Measurements from ENCODE around the gene EIF3I. TPM values are rescaled to one million over a fixed set of nuclear protein-coding genes. Genes with fewer than 3 reads are reported as not detected.

The EIF3I gene
- total and polyA plus RNA-seq, 2 of the 13 experiments (the other 11 are each of a cell fraction or from before 2014, with no cell fraction given) = 210 to 223 TPM

- TF ChIP-seq ZBTB4 (CRISPR knock-in tag; IDR thresholded peaks at IDR 0.05; ENCODE audit: borderline replicate concordance) (0 out of 2 replicates have a peak, but pooled peaks have one; percentile 37), HOXA3 (CRISPR knock-in tag; IDR thresholded peaks at IDR 0.05) (peak; percentile 49), ZFP91 (CRISPR knock-in tag; IDR thresholded peaks at IDR 0.05; ENCODE audit: borderline replicate concordance) (peak; percentile 99), RXRA (CRISPR knock-in tag; IDR thresholded peaks at IDR 0.05) (no peak), ATF5 (CRISPR knock-in tag; IDR thresholded peaks at IDR 0.05; ENCODE audit: low read depth) (0 out of 2 replicates have a peak, but pooled peaks have one; percentile 59), SALL1 (CRISPR knock-in tag; IDR thresholded peaks at IDR 0.05) (peak; percentile 32; the same call in 1 of the 2 replicates), ZNF710 (CRISPR knock-in tag; IDR thresholded peaks at IDR 0.05; ENCODE audit: borderline replicate concordance) (0 out of 2 replicates have a peak, but pooled peaks have one; percentile 26), HMGXB4 (CRISPR knock-in tag; IDR thresholded peaks at IDR 0.05; ENCODE audit: borderline replicate concordance in 1 of 2, low read depth in 1 of 2) (peak in 1 of 2 experiments; percentile 42; a peak in 1 of 4 replicates), FOSL1 (CRISPR knock-in tag; IDR thresholded peaks at IDR 0.05; ENCODE audit: borderline replicate concordance) (no peak), ZNF605 (CRISPR knock-in tag; IDR thresholded peaks at IDR 0.05) (no peak), TEF (CRISPR knock-in tag; IDR thresholded peaks at IDR 0.05) (no peak), KAT7 (CRISPR knock-in tag; IDR thresholded peaks at IDR 0.05; ENCODE audit: borderline replicate concordance) (0 out of 2 replicates have a peak, but pooled peaks have one; percentile 4), EP300 (IDR thresholded peaks at IDR 0.05; ENCODE audit: low read depth in 2 of 2, low read length in 2 of 2) (no peak), EP300 (CRISPR knock-in tag; IDR thresholded peaks at IDR 0.05; ENCODE audit: borderline replicate concordance) (0 out of 2 replicates have a peak, but pooled peaks have one; percentile 22), ZNF160 (CRISPR knock-in tag; IDR thresholded peaks at IDR 0.05) (no peak)
Measured at GRCh38 chr1:32200226-32201010, 21.8 kb upstream of the EIF3I start, which contains the start of gene CCDC28B (continued).

All from HepG2 (cell line).